Activated CD4-positive, alpha-beta T cell treated with anti-CD3 and anti-CD28 coated beads, Interleukin-2, Interleukin-4, amounts not matched to agents 100 ng/mL and 50 ng/mL, durations not matched to agents 16 hours and 8 hours (primary cell): ENCODE measurements around the gene GALNT16.

Experiments used
- DNase-seq: peaks from one replicate; pipeline ENCODE4 v3.0.0-alpha.2; 2020; ENCODE audit warnings: low spot score

The GALNT16 gene

GRCh38 chr14:69317102-69317755, 57.3 kb downstream of the GALNT16 start:
- DNase-seq, result no peak

DNA sequence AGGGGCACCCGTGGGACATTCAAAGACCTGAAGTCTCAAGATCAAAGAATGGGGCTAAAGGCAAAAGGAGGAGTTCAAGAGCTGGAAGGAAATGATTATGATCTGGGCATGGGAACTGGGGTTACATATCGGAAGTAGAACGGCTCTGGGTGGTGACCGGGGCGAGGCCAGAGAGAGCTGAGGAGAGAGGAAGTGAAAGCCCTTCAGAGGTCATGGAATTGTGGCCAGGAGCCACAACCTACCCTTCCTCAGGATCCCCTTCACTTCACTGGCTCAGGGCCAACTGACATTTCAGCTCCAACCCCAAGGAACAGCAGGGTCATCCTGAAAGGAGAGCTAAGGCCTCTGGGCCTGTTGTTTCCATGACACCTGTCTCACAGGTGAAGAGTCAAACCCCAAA, 57.8 kb downstream of the GALNT16 start:
- DNase-seq, result no peak

DNA sequence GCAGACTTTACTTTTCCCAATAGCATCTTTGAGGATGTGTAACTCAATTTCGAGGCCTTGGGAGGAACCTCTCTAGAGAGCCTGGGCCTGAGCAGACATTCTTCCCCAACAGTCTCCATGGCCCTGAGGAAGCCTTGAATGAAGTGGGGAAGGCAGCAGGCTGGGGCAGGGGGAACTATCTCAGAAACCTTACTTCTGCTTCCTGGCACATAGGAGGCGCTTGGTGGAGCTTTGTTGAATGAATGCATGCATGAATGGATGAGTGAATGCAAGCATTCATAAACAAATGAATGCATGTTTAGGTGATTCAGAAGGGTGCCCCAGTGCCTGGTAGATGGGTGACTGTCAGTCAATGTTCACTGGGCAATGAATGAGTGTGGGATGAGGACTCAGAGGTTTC, 58.3 kb downstream of the GALNT16 start:
- DNase-seq, result no peak

DNA sequence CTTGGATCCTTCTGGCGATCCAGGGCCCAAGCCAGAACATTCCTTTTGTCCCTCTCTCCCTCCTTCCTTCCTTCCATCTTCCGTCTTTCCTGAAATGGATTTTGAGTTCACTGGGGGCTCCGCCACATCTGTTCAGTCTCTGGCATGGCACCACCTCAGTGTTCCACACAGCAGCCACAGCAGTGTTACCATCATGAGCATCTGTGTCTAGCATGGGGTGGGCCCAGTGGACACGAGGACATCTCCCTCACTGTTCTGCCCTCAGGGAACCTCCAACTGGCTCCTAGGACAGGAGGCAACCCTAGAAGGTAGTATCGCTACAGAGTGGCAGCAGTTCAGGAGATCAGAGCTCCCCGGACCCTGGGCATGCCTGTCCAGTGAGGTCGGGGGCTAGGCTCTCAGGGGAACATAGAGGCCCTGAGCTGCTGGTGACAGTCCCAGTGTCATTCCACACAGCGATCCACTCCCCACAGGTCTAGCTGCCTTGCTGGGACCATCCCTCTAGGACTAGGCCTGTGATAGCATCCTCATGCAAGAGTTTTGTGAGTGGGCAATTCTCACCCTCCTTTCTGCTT, 59.0 kb downstream of the GALNT16 start:
- no peak for DNase-seq

- DNase-seq, result no peak
Measured at GRCh38 chr14:69319911-69320310, 60.0 kb downstream of the GALNT16 start.

DNA sequence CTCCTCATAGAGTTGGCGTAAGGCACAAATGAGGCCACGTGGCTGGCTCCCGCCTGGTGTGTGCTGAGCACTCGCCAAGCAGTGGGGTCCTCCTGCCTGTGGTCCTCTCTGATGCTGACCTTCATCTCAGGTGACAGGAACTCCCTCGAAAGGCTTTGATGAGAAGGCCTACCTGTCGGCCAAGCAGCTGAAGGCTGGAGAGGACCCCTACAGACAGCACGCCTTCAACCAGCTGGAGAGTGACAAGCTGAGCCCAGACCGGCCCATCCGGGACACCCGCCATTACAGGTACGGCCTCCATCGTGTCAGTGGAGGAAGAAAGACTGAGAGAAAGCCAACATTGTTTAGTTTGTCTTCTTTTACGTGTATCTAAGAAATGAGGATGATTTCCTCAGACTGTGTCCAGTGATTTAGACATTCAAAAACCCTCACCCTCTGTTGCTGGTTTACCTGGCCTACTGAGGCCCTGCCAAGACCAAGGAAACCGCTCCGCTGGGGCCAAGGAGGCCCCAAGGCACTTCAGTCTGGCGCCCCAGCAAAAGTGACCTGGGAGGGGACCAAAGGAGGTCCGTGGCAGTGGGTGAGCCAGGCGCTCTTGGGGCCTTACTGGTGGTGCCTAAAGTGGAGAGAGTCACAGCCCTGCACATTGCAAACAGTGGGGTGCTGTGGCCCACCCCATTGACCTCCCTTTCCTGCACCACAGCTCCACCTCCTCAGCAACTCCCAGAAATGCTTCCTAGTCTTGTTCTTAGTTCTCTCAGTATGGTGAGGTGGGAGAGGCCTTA, 60.8 kb downstream of the GALNT16 start:
- DNase-seq, result no peak

GRCh38 chr14:69321601-69322330, 61.8 kb downstream of the GALNT16 start:
- DNase-seq, result no peak

DNA sequence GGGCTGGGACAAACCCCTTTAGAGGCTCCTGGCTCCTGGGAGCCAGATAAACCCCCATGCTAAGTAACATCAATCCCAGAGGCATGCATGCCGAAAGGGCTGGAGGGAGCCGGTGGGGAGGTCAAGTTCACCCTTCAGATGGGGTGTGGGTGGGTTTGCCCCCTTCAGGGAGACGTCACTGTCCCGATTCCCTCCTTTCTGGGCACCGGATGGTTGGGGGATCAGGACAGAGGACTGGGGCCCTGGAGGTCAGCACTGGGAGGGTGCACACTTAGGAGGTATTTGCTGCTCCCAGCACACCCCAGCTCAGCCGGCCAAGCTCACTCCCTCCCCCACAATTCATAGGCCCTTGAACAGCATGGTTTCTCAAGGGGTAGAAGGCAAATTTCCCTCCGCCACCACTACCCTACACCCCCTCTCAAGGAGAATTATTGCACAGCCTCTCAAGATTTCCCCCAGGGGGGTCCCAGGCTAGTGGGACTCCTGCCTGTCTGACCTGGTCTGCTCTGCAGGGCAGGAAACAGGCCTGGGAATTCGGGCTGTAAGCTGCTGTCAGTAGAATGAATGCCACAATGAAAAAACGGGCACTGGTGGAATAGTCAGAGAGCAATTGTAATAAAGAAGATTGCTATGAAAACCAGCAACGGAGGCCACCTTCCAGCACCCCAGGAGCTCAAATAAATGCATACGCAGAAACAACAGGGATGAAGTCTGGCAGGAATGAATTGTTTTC, 63.5 kb downstream of the GALNT16 start:
- no peak for DNase-seq

DNA sequence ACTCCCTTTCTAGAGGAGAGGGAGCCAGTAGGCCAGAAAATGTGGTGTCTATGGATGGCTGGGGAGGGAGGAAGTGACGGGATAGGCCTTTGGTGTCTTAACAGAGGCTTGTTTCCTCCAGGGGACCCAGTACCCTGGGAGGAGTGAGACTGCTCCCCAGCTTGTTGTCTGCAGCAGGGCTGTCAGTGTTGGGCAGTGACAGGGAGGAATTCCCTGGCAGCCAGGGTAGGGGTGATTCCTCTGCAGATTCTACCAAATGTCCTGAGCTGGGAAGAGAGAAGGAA, 64.0 kb downstream of the GALNT16 start:
- DNase-seq, result no peak

- no peak for DNase-seq
Measured at GRCh38 chr14:69324341-69324931, 64.5 kb downstream of the GALNT16 start.

GRCh38 chr14:69325086-69325485, 65.1 kb downstream of the GALNT16 start:
- DNase-seq, result no peak

DNA sequence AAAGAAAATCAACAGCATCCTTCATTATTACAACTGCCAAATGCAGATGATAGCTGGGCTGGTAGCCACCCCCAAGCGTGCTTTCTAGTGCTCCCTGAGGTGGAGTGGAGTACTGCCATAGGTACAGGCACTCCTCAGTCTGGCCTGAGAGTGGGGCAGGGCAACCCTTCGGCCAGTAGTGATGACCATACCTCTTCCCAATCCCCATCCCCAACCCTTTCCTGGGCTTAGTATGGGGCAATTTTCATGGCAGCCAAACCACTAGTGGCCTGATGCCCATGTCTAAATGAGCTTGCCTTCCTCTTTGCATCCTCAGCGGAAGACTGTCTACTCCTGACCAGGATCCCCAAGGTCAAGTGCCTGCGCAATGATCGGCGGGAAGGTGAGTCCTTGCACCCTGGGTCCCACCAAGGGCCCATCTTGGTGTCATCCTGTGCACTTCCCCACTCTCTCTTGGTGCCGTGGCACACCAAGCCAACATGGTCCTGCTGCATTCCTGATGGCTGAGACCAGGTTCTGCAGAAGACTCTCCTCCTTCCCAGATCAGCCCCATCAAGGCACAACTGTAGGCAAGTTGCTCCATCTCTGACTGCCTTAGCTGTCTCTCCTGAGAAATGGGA, 65.8 kb downstream of the GALNT16 start:
- no peak for DNase-seq

DNA sequence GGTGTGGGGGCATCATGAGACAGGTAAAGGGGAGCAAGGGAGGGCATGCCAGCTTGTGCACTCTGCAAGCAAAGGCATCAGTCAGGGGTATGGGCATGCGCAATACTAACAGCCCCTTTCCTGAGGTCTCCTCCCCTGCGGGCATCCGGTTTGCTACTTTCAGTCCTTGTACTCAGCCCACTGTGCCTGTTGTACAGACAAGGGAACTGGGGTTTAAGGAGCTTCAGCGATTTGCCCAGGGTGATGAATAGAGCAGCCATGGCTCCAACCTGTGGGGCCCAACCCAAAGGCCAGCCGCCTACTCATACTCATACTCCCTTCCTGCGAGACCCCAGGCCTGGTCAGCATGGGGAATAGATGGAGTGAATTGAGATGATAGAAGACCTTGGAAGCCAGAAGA, 66.7 kb downstream of the GALNT16 start:
- DNase-seq, result no peak

- no peak for DNase-seq
Measured at GRCh38 chr14:69327507-69327906, 67.5 kb downstream of the GALNT16 start.

DNA sequence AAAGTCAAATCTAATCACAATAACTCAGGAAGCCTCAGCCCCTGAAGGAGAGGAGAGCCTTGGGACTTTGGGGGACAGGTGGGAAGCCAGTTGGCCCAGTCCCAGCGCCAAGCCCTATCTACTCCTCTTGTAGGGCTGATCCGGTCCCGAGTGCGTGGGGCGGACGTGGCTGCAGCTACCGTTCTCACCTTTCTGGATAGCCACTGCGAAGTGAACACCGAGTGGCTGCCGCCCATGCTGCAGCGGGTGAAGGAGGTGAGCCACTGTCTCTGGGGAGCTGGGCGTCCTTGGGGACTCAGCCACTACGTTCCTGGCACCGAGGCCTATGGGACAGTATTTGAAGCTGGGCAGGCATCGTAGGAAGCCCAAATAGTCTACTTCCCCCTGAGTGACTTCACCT, 68.4 kb downstream of the GALNT16 start:
- no peak for DNase-seq

DNA sequence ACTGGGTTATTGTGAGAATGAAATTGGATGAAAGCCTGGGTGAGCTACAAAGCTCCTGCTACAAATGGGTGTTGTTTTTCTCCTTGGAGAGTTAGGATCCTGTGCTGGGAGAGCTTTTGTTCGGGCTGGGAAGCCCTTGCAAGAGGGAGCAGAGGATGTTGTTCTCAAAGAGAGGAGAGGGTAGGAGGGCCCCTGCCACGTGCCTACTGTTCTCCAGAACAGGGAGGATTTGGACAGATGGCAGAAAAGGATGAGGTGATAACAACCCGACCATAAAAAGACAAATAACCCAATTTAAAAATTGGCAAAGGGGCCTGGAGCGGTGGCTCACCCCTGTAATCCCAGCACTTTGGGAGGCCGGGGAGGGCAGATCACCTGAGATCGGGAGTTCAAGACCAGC, 68.8 kb downstream of the GALNT16 start:
- DNase-seq, result no peak

- DNase-seq, result no peak
Measured at GRCh38 chr14:69331206-69331605, 71.2 kb downstream of the GALNT16 start.

DNA sequence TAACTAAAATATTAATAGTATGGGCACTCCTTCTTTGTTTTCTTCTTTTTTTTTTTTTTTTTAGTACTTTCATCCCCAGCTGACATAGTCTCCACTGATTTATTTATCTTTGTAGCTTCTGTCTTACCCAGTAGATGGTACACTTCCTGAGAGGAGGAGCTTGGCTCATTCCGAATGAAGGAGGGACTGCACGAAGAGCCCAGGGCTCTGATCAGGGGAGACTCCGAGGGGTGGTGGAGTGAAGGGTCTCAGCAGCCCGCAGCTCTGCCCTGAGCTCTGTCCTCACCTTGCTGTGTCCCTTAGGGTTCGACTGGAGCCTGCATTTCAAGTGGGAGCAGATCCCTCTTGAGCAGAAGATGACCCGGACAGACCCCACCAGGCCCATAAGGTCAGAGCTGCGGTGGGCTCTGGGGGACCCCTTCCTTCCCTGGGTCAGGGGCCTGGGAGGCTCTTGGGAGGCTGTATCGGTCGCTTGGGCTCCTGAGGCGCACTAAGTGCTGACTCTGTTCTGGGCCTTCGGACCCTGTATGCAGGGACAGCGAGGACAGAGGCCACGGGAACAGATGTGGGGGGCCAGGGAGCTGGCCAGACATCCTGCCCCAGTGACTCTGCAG, 72.9 kb downstream of the GALNT16 start:
- no peak for DNase-seq

- DNase-seq, result no peak
Measured at GRCh38 chr14:69333791-69334337, 73.9 kb downstream of the GALNT16 start.

GRCh38 chr14:69334576-69334975, 74.6 kb downstream of the GALNT16 start:
- DNase-seq, result no peak

DNA sequence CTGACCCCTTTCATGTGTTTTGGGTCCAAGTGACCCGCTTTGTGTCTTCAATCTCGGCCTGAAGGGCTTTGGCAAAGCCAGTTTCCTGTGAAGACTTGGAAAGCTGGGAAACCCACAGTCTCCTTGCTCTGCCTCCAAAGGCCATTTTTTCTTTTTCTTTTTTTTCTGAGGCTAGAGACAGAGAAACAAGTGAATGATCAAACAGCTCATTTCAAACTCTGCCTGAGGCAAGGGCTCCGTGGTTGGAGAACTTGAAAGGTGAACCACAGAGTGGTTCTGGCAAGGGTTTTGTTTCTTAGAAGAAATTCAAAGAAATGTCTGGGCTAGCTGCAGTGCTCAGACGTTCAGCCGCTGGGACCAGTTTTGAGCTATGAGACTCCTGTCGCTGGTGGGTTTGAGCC, 75.4 kb downstream of the GALNT16 start:
- no peak for DNase-seq
